GM06990 (cell line): ENCODE results near the gene PTPRM.

Source experiments
- DNase-seq: peaks from one replicate; pipeline ENCODE4 v3.0.0-alpha.2; 2011; ENCODE audit not compliant: insufficient read length; ENCODE audit errors: extremely low read depth
- H3K27me3 ChIP-seq: replicated peaks from 2 replicates; pipeline ENCODE4 v1.6.0; 2011; ENCODE audit warnings: low read length; ENCODE audit not compliant: control insufficient read depth, insufficient read depth
- H3K36me3 ChIP-seq: 2 replicates; pipeline ENCODE4 v1.5.1; 2011; ENCODE audit warnings: low read length; ENCODE audit not compliant: control insufficient read depth, insufficient read depth
- H3K4me3 ChIP-seq: replicated peaks from 2 replicates; pipeline ENCODE4 v1.5.1; 2011; ENCODE audit warnings: low read depth, mild to moderate bottlenecking, control low read depth, low read length
- TF ChIP-seq, protein P1 (sequence below): IDR thresholded peaks from 2 replicates; pipeline ENCODE4 v1.5.1; 2011; ENCODE audit warnings: low read length, control low read depth, mild to moderate bottlenecking, inconsistent platforms; ENCODE audit not compliant: insufficient read depth, poor library complexity, severe bottlenecking

PTPRM gene

DNA sequence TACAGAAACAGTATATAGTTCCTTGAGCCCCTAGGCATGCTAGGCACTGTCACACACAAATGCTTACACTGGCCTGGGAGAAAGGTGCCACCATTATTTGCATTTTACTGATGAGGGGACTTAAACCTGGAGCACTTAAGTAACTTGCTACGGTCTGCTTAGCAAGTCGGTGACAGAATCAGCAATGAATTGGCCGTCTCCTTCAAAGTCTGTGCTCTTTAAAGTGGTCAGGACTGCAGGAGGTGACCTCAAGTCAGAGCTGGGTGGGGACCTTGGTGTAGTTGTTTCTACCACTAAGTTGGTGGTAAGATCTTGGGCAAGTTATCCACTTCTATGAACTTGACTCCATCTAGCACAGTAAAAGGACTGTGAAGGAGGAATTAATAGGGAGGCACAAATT, 34.8 kb downstream of the PTPRM start:
- TF ChIP-seq, protein P1, sequence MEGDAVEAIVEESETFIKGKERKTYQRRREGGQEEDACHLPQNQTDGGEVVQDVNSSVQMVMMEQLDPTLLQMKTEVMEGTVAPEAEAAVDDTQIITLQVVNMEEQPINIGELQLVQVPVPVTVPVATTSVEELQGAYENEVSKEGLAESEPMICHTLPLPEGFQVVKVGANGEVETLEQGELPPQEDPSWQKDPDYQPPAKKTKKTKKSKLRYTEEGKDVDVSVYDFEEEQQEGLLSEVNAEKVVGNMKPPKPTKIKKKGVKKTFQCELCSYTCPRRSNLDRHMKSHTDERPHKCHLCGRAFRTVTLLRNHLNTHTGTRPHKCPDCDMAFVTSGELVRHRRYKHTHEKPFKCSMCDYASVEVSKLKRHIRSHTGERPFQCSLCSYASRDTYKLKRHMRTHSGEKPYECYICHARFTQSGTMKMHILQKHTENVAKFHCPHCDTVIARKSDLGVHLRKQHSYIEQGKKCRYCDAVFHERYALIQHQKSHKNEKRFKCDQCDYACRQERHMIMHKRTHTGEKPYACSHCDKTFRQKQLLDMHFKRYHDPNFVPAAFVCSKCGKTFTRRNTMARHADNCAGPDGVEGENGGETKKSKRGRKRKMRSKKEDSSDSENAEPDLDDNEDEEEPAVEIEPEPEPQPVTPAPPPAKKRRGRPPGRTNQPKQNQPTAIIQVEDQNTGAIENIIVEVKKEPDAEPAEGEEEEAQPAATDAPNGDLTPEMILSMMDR, result no peak
- DNase-seq, result no peak
- Histone ChIP-seq H3K36me3 (no peaks in the 10 kb centered on the region), H3K27me3 (no peaks in the 10 kb centered on the region), H3K4me3 (no peak overlapping the region)

DNA sequence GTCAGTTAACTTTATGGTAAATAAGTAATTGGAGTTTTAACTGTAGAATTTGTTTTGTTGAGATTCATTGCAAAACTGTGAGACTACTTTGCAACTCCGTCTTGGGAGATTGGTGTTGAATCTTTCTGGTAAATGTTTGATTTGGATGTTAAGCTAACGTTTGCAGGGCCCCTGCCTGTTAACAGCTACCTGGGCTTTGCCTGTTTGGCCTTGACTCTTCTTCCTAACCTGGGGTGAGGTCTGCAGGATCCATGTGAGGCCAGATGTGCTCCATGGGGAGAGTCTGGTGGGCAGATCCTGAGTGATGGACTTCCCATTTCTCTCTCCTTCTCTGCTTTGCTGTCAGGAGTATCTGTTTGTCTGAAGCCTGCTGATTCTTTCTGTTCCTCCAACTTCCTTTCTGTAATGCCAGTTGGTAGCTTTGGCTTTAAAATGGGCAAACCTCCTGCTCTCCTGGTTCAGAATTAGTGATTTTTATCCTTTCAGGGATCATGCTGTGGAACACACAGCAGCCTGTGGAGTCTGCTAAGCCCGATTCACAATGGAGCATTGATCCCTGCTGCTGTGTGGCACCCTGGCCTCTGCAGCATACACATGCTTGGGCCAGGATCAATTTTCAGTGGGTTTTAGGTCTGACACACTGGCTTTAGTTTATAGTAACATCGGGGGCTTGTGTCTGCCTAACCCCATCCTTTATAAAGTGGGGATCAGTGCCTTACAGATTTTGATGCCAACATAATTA, 36.3 kb downstream of the PTPRM start:
- TF ChIP-seq, protein P1, result no peak
- DNase-seq, result no peak
- H3K36me3 ChIP-seq, result no peaks in the 10 kb centered on the region
- H3K27me3 ChIP-seq, result no peaks in the 10 kb centered on the region
- no peak overlapping the region for H3K4me3 ChIP-seq

DNA sequence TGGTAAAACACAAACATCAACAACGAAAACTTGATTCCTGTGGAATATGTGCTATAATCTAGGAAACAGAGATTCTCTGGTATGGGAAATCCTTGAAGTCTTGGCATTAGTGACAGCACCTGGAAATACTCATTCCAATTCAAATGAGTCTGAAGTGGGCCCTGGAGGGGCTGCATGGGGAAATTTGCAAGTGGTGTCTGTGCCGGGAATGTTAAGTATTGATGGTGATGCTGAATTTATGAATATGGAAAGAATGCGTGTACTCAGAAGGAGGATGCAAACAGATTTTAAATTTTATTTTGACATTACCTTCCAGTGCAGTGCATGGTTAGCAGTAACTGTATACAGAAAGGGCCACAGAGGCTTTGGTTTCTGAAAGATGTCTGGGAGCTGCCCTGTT, 37.2 kb downstream of the PTPRM start:
- no peaks in the 10 kb centered on the region for H3K27me3 ChIP-seq
- TF ChIP-seq, protein P1, result no peak
- no peak overlapping the region for H3K4me3 ChIP-seq
- H3K36me3 ChIP-seq, result no peaks in the 10 kb centered on the region
- no peak for DNase-seq

DNA sequence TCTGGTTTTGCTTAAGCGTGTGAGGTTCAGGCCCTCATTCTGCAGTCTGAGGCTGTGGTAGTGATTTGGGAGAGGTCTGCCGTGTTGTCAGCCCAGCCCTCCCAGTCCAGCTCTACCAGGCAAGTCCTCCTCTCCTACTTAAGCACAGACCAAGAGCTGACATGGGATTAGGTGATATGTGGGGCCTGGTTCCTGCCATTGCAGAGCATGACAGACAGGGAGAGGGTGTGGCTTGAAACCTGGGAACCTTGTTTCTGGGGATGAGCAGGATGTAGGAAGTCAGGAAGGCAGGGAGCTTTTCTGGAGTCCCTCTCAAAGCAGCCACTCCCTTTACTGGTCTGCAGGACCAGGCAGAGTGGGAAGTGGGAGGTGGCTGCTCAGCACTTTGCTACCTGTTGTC, 38.6 kb downstream of the PTPRM start:
- no peak for DNase-seq
- Histone ChIP-seq H3K4me3 (no peak overlapping the region), H3K36me3 (no peaks in the 10 kb centered on the region), H3K27me3 (no peaks in the 10 kb centered on the region)
- TF ChIP-seq, protein P1, result no peak

DNA sequence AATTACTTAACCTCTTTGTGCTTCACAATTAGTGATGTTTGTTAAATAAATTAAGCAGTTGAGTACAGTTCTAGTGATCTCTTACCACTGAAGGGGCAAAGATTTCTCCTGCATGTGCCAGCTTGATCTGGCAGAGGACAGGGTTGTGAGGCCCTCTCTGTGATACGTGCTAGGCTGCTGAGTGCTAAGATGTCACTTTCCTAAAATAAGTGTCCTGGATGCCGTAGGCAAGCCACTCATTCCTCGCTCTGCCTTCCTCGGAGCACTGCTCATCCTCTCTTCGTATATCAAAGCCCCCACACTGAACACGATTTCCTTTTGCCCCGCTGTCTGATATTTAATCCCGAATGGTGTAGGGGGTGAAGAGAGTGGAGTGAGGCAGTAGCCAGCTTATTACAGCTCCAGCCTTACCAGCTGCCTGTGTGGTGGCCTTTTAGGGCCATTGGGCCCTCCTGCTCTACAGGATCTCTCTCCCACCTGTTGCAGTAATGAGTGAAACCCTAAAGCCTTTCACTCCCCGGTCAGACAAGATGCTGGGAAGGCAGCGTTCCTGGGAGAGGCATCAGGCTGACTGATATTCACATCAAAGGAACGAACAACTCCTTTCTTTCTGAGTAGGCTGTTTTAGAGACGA, 40.5 kb downstream of the PTPRM start:
- no peaks in the 10 kb centered on the region; the same call in 1 of the 2 replicates for H3K27me3 ChIP-seq
- H3K36me3 ChIP-seq, result no peaks in the 10 kb centered on the region
- DNase-seq, result no peak
- H3K4me3 ChIP-seq, result no peak overlapping the region
- TF ChIP-seq, protein P1, result no peak
